IMR-90 (cell line): ENCODE results near the gene MCF2L. TPM values are rescaled to one million over a fixed set of nuclear protein-coding genes. Genes with fewer than 3 reads are reported as not detected.

ENCODE experiments used
- ATAC-seq: fragments of 200-7000 bp; cut with Tn5 transposase; 2 replicates; pipeline ENCODE4 v1.9.1; 2020; ENCODE audit warnings: low read depth, mild to moderate bottlenecking, moderate library complexity
- BruUV-seq: library from RNA; stranded (reverse); fragments of 400-500 nt; replicated peaks from 2 replicates; lab custom pipeline; 2021; lab: Mats Ljungman, UMichigan
- CTCF ChIA-PET: fragments of 300-600 bp; formaldehyde crosslinking; extraction: SDS; loops from one replicate; lab custom pipeline; 2021; ENCODE audit warnings: antibody characterized with exemption; lab: Yijun Ruan, JAX
- POLR2A ChIA-PET: fragments of 300-600 bp; sonication (Branson Sonifier 250); formaldehyde crosslinking; loops from one replicate; lab custom pipeline; 2022; ENCODE audit warnings: antibody characterized with exemption; ENCODE audit not compliant: unreplicated experiment; lab: Charles Lee
- DNase-seq: peaks from one replicate; pipeline ENCODE4 v3.0.0; 2013
- H2AFZ ChIP-seq: replicated peaks from 2 replicates; pipeline ENCODE3; 2013; ENCODE audit warnings: low read length, mild to moderate bottlenecking; ENCODE audit not compliant: poor library complexity
- H2AK5ac ChIP-seq: 2 replicates; pipeline ENCODE4 v1.6.1; 2013; ENCODE audit warnings: low read depth, low read length, inconsistent platforms
- H2AK9ac ChIP-seq: replicated peaks from 2 replicates; pipeline ENCODE3; 2013; ENCODE audit warnings: mild to moderate bottlenecking, low read depth, low read length, moderate library complexity; ENCODE audit not compliant: poor library complexity
- H2BK120ac ChIP-seq: 2 replicates; pipeline ENCODE4 v1.6.1; 2013; ENCODE audit warnings: low read depth, low read length, inconsistent platforms
- H2BK15ac ChIP-seq: 3 replicates; pipeline ENCODE4 v1.6.1; 2013; ENCODE audit warnings: low read depth, low read length, inconsistent platforms
- H2BK20ac ChIP-seq: 2 replicates; pipeline ENCODE4 v1.6.1; 2013; ENCODE audit warnings: low read depth, mild to moderate bottlenecking, inconsistent platforms, low read length, moderate library complexity
- H2BK5ac ChIP-seq: 2 replicates; pipeline ENCODE4 v1.6.1; 2013; ENCODE audit warnings: mild to moderate bottlenecking, low read depth, low read length, inconsistent platforms; ENCODE audit not compliant: poor library complexity, severe bottlenecking
- H3K14ac ChIP-seq: replicated peaks from 2 replicates; pipeline ENCODE4 v1.6.1; 2013; ENCODE audit warnings: low read depth, low read length, inconsistent platforms
- H3K18ac ChIP-seq: 2 replicates; pipeline ENCODE4 v1.6.1; 2013; ENCODE audit warnings: low read depth, low read length, control low read depth
- H3K23ac ChIP-seq: 2 replicates; pipeline ENCODE4 v1.6.1; 2013; ENCODE audit warnings: low read depth, low read length, inconsistent platforms
- H3K27ac ChIP-seq: 2 replicates; pipeline ENCODE4 v1.5.1; 2013; ENCODE audit warnings: mild to moderate bottlenecking, control low read depth, low read length; ENCODE audit not compliant: insufficient read depth
- H3K27me3 ChIP-seq: 2 replicates; pipeline ENCODE4 v1.6.1; 2013; ENCODE audit warnings: low read length; ENCODE audit not compliant: control insufficient read depth, insufficient read depth
- H3K36me3 ChIP-seq: 2 replicates; pipeline ENCODE4 v1.6.1; 2013; ENCODE audit warnings: low read length, mixed read lengths; ENCODE audit not compliant: control insufficient read depth, insufficient read depth
- H3K4ac ChIP-seq: 2 replicates; pipeline ENCODE4 v1.6.1; 2013; ENCODE audit warnings: low read depth, low read length, inconsistent platforms
- H3K4me1 ChIP-seq: 2 replicates; pipeline ENCODE4 v1.6.1; 2013; ENCODE audit warnings: low read length, mixed read lengths; ENCODE audit not compliant: control insufficient read depth, insufficient read depth
- H3K4me2 ChIP-seq: 2 replicates; pipeline ENCODE4 v1.6.1; 2013; ENCODE audit warnings: low read depth, mild to moderate bottlenecking, control low read depth, low read length, moderate library complexity
- H3K4me3 ChIP-seq: 2 replicates; pipeline ENCODE4 v1.5.1; 2013; ENCODE audit warnings: low read depth, mild to moderate bottlenecking, control low read depth, low read length, moderate library complexity; ENCODE audit not compliant: insufficient read depth
- H3K56ac ChIP-seq: 2 replicates; pipeline ENCODE4 v1.6.1; 2013; ENCODE audit warnings: low read length, inconsistent platforms; ENCODE audit not compliant: insufficient read depth; ENCODE audit errors: extremely low read depth
- H3K79me1 ChIP-seq, 2 experiments: 2 replicates each; pipeline ENCODE4 v1.6.1; 2013; ENCODE audit warnings: low read length in 2 of 2, inconsistent platforms in 1 of 2, low read depth in 1 of 2
- H3K9ac ChIP-seq: 2 replicates; pipeline ENCODE4 v1.6.1; 2013; ENCODE audit warnings: low read depth, low read length, control low read depth
- H3K9me1 ChIP-seq: 2 replicates; pipeline ENCODE4 v1.6.1; 2013; ENCODE audit warnings: low read length, inconsistent platforms; ENCODE audit not compliant: insufficient read depth
- H3K9me3 ChIP-seq: 2 replicates; pipeline ENCODE4 v1.6.1; 2013; ENCODE audit warnings: low read length; ENCODE audit not compliant: control insufficient read depth, insufficient read depth
- H4K20me1 ChIP-seq: 2 replicates; pipeline ENCODE4 v1.6.1; 2013; ENCODE audit warnings: low read length, inconsistent platforms; ENCODE audit not compliant: insufficient read depth
- H4K5ac ChIP-seq: 2 replicates; pipeline ENCODE4 v1.6.1; 2013; ENCODE audit warnings: mild to moderate bottlenecking, low read depth, low read length, control low read depth
- H4K8ac ChIP-seq, 2 experiments: 2 replicates each; pipeline ENCODE4 v1.6.1; 2013; ENCODE audit warnings: low read depth in 2 of 2, low read length in 2 of 2, control low read depth in 1 of 2, inconsistent platforms in 1 of 2
- H4K91ac ChIP-seq: 2 replicates; pipeline ENCODE4 v1.6.1; 2013; ENCODE audit warnings: low read depth, low read length, inconsistent platforms; ENCODE audit not compliant: insufficient read depth
- BHLHE40 ChIP-seq: fragments of 150-350 bp; IDR thresholded peaks from 2 replicates; pipeline ENCODE4 v1.6.1; 2016; ENCODE audit warnings: mild to moderate bottlenecking, low read depth, low read length
- NFE2L2 ChIP-seq: fragments of 150-350 bp; IDR thresholded peaks from 2 replicates; pipeline ENCODE4 v1.6.1; 2016; ENCODE audit warnings: low read depth, mild to moderate bottlenecking, low read length
- RAD21 ChIP-seq: IDR thresholded peaks from 2 replicates; pipeline ENCODE4 v1.6.1; 2012; ENCODE audit warnings: low read length, improper control_type of control experiment
- RCOR1 ChIP-seq: IDR thresholded peaks from 2 replicates; pipeline ENCODE4 v1.6.1; 2012; ENCODE audit warnings: mild to moderate bottlenecking, low read length, improper control_type of control experiment; ENCODE audit not compliant: insufficient replicate concordance
- WGBS, 2 experiments: methylation state at CpG; one replicate each; pipeline versions ENCODE4 v1.1.5 to v1.1.7; 2013; ENCODE audit warnings: missing lambda C conversion rate in 2 of 2; ENCODE audit not compliant: insufficient read length in 1 of 2; ENCODE audit errors: extremely low coverage in 2 of 2; 5-methylcytosine and 5-hydroxymethylcytosine counted together
- dilution Hi-C: fragments of 300-500 bp; cut with HindIII; formaldehyde crosslinking; loops from one replicate; pipeline ENCODE4 v1.14.3; 2018; ENCODE audit warnings: low sequenced_read_pairs; ENCODE audit not compliant: unreplicated experiment
- in situ Hi-C: fragments of 300-500 bp; cut with MboI; formaldehyde crosslinking; loops from 3 replicates; pipeline ENCODE4 v1.14.3; 2019; ENCODE audit warnings: low sequenced_read_pairs, inconsistent platforms, mixed read lengths
- intact Hi-C: fragments of 100-400 bp; cut with micrococcal nuclease; formaldehyde crosslinking; loops from 2 replicates; pipeline ENCODE4 v1.10.0; 2022
- polyA plus RNA-seq, 3 experiments: library from polyadenylated mRNA; depleted of rRNA; stranded (reverse); fragments of >200 nt; gene quantifications; 2 replicates each; pipeline ENCODE4 v1.2.3, GENCODE V29; 2012; ENCODE audit warnings: low replicate concordance in 1 of 3
- total RNA-seq: library from RNA; depleted of rRNA; stranded (reverse); fragments of >200 nt; gene quantifications from 2 replicates; pipeline ENCODE4 v1.2.3, GENCODE V29; 2012
- TF ChIP-seq, protein P1 (sequence below): fragments of 150-350 bp; IDR thresholded peaks from 2 replicates; pipeline ENCODE4 v1.6.1; 2016; ENCODE audit warnings: low read depth, mild to moderate bottlenecking, low read length, moderate library complexity, borderline replicate concordance
- TF ChIP-seq, protein P2 (sequence below): fragments of 150-350 bp; IDR thresholded peaks from 2 replicates; pipeline ENCODE4 v1.6.1; 2017; ENCODE audit warnings: mild to moderate bottlenecking, antibody characterized with exemption, low read length, low read depth
- TF ChIP-seq, protein P3 (sequence below): conservative IDR thresholded peaks from 2 replicates; pipeline ENCODE4 v1.5.1; 2012; ENCODE audit warnings: mild to moderate bottlenecking, low read depth, low read length, improper control_type of control experiment

The MCF2L gene
- total and polyA plus RNA-seq, 2 of the 4 experiments (the other 2 are of a cell fraction), result 0.18 TPM; not detected in 1

GRCh38 chr13:113022391-113022744, 53.4 kb downstream of the MCF2L start:
- Histone ChIP-seq H3K9me1 (no peaks in the 10 kb centered on the region), H4K8ac (no peak overlapping the region), H2BK15ac (no peak overlapping the region), H3K36me3 (no peaks in the 10 kb centered on the region), H2AK9ac (no peak overlapping the region), H3K4me2 (no peak overlapping the region), H3K4me3 (no peak overlapping the region), H3K14ac (no peak overlapping the region), H3K18ac (no peak overlapping the region), H3K4me1 (no peaks in the 10 kb centered on the region), H4K91ac (no peak overlapping the region), H2BK120ac (no peak overlapping the region), H3K79me1 (no peaks in the 10 kb centered on the region), H4K5ac (no peak overlapping the region), H3K56ac (no peak overlapping the region), H2BK20ac (no peak overlapping the region), H3K9ac (no peak overlapping the region), H2BK5ac (no peak overlapping the region), H3K27ac (no peak overlapping the region), H2AK5ac (no peak overlapping the region), H4K20me1 (no peaks in the 10 kb centered on the region), H3K27me3 (peaks cover 42% of the 10 kb centered on the region; the same call in 1 of the 2 replicates), H3K23ac (no peak overlapping the region), H3K4ac (no peak overlapping the region), H2AFZ (no peak overlapping the region), H3K9me3 (no peaks in the 10 kb centered on the region)
- in situ Hi-C loops, result no loop called here
- no TSS peak for BruUV-seq
- WGBS, 2 experiments, result 75% methylated on average over 4 of the region's 23 CpGs; no CpG with 5 or more reads in 1 of the 2 experiments
- intact Hi-C loops, result no loop called here
- ChIA-PET POLR2A (no interaction called here), CTCF (no interaction called here)
- no peak for ATAC-seq
- dilution Hi-C loops, result no loop called here
- TF ChIP-seq, protein P1, sequence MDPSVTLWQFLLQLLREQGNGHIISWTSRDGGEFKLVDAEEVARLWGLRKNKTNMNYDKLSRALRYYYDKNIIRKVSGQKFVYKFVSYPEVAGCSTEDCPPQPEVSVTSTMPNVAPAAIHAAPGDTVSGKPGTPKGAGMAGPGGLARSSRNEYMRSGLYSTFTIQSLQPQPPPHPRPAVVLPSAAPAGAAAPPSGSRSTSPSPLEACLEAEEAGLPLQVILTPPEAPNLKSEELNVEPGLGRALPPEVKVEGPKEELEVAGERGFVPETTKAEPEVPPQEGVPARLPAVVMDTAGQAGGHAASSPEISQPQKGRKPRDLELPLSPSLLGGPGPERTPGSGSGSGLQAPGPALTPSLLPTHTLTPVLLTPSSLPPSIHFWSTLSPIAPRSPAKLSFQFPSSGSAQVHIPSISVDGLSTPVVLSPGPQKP, result no peak
- no peak for TF ChIP-seq BHLHE40
- no peak for TF ChIP-seq RCOR1
- no peak for TF ChIP-seq RAD21
- TF ChIP-seq, protein P2, sequence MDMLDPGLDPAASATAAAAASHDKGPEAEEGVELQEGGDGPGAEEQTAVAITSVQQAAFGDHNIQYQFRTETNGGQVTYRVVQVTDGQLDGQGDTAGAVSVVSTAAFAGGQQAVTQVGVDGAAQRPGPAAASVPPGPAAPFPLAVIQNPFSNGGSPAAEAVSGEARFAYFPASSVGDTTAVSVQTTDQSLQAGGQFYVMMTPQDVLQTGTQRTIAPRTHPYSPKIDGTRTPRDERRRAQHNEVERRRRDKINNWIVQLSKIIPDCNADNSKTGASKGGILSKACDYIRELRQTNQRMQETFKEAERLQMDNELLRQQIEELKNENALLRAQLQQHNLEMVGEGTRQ, result no peak
- TF ChIP-seq NFE2L2, result no peak
- TF ChIP-seq, protein P3, sequence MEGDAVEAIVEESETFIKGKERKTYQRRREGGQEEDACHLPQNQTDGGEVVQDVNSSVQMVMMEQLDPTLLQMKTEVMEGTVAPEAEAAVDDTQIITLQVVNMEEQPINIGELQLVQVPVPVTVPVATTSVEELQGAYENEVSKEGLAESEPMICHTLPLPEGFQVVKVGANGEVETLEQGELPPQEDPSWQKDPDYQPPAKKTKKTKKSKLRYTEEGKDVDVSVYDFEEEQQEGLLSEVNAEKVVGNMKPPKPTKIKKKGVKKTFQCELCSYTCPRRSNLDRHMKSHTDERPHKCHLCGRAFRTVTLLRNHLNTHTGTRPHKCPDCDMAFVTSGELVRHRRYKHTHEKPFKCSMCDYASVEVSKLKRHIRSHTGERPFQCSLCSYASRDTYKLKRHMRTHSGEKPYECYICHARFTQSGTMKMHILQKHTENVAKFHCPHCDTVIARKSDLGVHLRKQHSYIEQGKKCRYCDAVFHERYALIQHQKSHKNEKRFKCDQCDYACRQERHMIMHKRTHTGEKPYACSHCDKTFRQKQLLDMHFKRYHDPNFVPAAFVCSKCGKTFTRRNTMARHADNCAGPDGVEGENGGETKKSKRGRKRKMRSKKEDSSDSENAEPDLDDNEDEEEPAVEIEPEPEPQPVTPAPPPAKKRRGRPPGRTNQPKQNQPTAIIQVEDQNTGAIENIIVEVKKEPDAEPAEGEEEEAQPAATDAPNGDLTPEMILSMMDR, result no peak
- DNase-seq, result no peak
